ENCODE measurements around the gene PHLDA3.

Gene PHLDA3

DNA sequence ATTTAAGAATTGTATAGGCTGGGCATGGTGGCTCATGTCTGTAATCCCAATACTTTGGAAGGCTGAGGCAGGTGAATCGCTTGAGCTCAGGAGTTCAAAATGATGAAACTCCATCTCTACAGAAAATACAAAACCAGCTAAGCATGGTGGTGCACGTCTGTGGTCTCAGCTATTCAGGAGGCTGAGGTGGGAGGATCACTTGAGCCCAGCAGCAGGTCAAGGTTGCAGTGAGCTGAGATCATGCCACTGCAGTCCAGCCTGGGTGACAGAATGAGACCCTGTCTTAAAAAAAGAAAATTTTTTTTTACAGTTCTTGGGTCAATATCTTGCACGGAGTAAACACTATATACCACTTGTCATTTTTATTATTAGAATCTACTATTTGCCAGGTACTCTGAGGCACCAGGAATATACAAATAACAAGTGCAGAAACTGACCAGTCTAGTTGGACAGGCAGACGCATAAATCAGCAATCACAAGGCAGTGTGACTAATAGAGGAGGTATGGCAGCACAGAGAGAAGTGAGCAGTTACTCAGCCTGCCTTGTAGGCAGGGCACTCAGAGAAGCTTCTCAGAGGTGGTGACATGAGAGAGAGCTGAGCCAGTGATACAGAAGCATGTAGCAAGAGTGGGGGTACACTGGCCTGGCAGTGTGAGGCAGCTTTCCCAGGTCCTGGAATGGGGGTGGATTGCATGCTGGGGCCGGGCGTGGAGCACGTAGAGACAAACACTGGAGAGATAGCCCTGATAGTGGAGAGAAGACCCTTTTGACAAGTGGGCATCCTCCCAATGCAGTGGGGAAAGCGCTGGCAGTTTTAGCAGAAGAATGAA, 8.0 kb downstream of the PHLDA3 start:
- DNase-seq, result no peak

DNA sequence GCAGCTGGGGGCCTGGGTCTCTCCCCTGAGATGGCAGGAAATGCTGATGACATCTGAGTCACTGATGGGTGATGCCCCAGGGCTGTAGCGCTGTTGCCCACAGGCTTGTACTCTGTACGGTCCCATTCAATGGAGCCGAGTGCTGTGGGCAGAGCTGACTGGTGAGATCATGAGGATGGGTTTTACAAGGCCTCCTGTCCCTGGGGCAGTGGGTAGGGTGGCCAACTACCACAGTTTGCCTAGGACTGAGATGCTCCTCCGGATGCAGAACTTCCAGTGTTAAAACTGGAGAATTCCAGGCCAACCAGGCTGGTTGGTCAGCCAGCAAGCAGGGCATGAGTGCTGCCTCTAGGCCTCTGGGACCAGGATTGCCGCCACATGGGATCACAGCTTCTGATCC, 9.2 kb downstream of the PHLDA3 start:
- no peak for DNase-seq

DNA sequence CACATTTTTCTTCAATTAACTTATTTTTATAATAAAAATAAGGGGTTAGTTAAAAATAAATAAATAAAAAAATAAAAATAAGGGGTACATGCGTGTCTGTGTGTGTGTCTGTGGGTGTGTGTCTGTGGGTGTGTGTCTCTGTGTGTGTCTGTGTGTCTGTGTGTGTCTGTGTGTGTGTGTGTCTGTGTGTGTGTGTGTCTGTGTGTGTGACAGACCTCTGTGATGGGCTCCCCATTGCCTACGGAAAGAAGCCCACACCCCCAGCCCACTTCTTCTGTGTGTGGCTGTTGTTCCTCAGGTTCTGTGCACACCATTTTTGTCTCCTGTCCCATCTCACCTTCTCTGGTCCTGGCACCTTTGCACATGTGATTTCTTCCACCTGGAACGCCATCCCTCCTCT, 9.9 kb downstream of the PHLDA3 start:
- no peak for DNase-seq

DNA sequence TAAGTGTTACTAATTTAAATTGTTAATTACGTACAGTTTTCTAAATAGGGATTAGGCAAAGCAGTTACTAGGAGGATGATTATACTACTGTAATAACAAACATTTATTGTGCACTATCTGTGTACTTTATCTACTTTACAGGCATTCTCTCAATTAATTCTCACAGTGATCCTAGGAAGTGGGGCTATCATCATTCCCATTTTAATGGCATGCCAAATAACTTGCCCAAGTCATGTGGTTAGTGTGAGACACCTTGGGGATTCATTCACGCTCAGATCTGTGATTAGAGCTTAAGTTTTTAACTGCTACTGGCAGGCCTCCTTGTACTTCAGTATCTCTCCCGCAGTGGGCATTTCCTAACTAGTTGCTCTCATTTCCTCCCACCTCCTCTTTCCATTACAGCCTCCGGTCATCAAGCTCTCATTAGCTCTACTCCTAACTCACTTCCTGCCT, 11.5 kb downstream of the PHLDA3 start:
- DNase-seq, result peak; percentile 29

DNA sequence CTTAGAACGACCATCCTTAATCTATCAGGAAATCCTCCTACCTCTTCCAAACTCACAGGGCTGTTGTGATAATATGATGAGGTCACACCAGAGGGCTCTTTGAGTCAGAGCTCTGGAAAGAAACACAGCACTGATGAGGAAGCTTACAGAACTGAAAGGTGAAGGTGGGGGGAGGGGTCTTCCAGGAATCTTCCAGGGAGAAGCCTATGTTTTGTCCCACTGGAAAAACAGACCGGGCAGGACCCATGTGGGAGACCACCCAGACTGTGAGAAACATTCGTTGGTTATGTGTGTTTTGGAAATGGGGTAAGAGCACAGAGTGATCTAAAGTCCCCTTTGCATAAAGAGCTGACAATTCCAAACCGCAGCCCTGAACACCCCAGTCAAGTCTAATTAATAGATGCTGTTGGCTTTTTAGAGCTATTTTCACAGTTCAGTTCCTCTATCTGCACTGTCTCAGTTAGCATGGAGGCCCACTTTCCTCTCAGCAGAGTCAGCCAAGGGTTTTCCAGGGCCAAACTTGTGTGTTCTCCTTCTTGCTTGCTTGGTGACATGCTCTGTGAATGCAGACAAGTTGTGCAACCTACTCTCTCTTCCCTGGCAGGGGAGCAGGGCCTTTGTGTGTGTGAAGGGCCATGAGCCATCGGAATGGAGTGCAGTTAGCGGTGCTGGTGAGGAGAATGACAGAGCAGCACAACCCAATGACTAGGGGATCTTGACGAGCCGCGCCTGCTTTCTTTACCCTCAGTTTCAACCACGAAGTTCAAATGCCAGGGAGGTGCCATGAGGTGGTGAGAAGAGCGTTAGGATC, 12.3 kb downstream of the PHLDA3 start:
- no peak for DNase-seq

DNA sequence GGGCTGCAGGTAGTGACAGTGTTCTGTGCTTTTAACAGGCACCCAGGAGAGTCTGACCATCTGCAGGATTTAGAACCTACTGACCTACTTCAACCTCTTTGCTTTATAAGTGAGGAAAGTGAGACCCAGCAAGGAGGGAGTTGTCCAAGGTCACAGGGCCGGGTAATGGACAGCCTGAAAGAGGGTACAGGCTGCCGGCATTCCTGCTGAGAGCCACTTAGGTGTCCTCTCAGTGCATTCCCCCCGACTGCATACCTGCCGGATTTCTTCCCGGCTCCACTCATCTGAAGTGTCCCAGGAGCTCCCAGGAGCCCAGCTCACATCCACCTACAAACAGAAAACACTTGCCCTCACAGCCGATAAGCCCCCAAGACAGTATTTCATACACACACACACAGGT, 13.9 kb downstream of the PHLDA3 start:
- no peak for DNase-seq

DNA sequence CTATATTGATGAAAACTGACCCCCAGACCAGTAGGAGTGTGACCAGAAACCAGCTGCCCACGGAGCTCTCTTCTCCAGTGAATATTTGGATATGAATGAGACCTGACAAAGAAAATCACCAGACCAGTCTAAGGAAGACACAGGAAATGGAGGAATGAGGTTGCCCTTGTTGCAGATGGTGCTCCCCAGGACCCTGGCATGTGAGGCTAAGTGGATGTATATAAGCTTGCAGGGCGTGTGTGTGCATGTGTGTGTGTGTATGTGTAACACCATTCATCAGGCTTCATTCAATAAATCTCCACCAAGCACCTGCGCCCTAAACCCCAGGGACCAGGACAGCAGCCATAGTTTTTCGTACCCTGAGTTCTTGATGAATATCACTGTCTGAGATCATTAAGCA, 14.4 kb downstream of the PHLDA3 start:
- DNase-seq, result peak; percentile 94

DNA sequence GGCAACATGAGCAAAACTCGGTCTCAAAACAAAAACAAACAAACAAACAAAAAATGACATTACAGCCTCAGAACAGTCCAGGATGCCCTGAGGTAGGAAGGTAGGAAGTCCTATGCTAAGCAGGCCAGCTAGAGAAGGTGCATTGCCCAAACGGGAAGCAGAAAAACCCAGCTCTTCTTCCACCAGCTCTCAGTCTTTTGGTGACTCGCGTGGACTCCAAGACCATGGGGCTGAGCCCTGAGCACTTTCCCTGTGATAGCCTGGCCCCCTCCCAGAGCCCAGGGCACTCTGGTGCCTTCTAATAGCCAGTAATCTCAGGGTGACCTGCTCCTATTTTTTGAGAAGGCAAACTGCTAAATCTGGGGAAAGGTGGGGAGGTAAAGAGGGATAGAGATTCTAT, 16.1 kb downstream of the PHLDA3 start:
- DNase-seq, result no peak

DNA sequence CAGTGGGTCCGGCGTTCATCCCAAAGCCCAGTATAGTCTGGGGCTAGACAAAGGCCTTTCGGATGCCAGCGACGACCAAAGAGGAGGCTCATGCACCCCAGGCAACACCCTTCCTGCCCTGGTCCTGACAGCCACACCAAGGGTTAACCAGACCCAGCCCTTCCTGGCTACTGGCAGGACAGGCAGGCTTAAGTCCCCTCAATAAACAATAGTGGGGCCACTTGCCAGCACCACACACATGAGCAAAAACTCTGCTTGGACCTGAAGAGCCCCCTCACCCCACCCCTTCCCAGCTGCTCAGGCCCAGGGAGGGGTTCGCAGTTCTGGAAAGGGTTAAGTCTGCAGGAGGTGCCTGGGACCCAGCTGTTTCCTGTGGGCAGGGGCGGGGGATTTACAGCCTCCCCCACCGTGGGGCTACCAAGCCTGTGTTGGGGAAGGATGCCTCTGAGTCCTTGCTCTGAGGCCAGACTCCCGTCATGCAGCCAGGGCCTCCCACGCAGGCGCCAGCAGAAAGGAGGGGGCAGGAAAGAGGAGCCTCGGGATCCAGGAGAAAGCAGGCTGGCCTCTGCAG, 18.2 kb downstream of the PHLDA3 start:
- DNase-seq, result peak; percentile 80

DNA sequence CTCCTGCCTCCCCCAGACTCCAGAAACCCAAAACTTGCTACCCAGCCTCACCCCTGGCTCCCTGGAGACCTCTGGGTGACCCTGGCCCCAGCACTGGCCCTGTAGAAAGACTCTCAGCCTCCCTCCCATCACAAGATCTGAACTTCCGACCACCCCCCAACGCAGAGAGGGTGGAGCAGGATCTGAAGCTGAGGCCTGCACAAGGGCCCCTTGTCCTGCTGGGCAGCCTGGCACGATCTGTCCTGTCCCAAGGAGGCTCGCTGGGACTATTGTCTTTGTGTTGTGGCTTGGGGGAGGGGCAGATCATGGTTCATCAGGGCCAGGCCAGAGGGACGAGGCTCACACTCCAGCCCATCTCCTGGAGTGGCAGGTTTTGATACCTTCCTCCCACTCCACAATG, 20.0 kb downstream of the PHLDA3 start:
- DNase-seq, result no peak

DNA sequence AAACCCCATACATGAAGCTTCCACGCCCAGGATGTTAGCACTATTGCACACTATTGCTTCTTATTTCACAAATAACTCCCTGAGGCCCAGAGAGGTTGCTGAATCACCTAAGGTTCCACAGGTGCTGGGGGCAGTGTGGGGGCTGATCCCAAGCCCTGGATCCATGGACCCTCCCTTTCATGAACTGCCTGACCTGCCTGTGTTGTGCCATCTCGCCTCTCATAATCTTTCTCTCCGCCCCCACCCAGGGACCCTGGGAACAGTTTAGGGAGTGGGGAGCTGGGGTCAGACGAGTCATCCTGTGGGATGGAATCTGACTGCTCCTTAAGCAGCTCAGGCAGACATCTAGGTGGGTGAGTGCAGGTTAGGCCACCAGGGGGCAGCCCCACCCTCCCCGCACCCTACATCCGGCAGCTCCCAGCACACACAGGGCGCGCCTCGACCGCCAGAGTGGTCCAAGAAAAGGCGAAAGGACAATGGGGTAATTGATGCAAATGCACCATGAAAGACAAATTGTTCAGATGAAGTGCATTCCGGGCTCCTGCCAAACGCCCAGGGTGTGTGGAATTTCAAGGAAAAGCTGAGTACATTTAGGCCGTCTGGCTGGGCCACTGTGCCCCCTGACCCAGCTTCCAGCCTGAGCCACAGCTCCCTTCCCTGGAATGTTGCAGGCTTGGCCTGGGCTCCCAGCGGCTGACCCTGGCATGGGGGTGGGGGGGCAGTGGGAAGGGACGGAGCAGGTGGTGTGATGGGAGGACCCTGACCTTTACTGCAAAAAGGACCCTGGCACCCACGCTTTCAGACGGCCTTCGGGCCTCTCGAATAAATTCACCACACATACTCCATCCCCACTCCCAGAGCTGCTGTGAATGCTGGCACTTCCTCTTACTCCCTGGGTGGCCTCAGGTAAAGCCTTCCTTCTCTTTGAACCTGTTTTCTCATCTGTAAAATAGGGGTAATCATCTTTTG, 20.8 kb downstream of the PHLDA3 start:
- peak; percentile 71 for DNase-seq

DNA sequence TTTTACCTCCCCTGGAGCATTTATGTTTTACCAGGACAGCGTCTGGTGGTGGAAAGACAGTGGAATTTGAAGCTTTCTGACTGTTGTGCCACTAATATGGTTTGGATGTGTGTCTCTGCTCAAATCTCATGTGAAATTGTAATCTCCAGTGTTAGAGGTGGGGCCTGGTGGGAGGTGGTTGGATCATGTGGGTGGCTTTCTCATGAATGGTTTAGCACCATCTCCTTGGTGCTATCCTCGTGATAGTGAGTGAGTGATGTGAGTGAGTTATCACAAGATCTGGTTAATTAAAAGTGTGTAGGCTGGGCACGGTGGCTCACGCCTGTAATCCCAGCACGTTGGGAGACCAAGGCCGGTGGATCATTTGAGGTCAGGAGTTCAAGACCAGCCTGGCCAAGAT, 23.7 kb downstream of the PHLDA3 start:
- DNase-seq, result no peak

DNA sequence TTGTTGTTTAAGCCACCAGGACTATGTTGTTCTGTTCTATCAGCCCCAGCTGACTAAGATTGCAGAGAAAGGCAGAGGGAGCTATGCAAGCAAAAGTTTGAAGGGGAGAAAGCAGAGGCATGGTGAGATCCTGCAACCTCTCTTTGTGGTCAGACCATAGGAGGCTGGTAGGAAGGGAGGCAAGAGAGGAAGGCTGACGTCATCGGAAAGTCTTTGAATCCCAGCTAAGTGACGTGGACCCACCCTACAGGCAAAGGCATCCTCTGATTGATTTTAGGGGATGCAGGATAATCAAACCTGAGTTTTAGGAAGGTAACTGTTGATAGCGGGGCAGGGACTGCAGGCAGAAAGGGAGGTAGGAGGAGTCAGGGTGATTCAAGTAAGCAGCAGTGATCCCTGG, 24.2 kb downstream of the PHLDA3 start:
- no peak for DNase-seq

DNA sequence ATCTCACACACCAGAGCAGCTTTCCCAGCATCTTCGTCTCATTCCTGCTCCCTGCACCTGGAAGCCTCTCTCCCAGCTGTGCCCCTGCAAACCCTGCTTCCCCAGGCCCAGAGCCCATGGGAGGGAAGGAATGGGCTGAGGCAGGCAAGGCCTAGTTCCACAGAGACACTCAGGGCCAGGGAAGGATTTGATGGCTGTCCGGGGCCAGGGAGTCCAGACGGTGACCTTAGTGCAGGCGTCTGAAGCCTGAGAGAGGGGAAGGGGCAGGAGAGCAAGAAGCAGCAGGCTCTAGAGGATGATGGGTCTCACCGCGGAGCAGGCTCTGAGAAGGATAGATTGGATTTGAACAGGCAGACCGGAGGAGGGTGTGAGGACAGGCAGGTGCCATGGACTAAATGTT, 25.2 kb downstream of the PHLDA3 start:
- no peak for DNase-seq

DNA sequence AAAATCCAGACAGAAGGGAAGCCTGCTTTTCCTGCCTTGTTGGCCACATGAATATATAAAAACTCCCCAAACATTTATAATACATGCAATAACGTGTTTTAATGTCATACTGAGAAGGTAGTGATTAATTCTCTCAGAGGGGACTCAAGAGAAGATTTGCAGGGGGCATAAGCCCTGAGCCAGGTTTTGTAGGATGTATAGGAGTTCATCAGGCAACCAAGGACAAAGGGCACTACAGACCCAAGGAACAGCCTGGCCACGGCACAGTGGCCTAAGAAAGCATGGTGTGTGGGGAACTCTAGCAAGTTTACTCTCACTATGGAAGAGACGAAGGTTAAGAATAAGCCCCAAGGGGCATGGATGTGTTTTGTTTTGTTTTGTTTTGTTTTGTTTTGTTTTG, 32.0 kb downstream of the PHLDA3 start:
- no peak for DNase-seq

DNA sequence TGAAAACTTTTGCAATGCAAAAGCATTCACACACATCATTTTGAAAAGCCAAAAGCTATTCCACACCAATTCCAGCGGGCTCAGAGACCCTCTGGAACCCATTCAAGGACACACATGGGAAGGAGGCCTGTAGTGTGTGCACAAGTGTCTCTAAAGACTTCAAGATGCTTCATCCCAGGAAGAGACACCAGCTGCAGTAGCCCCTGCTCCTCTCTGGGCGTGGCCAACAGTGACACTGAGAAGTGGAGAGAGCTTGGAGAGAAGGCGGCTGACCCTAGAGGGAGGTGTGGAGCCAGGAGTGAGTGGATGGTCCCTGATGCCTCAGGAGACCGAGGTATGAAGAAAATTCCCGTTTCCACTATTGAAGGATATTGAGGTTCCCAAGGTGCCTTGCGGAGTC, 32.6 kb downstream of the PHLDA3 start:
- DNase-seq, result peak; percentile 68

DNA sequence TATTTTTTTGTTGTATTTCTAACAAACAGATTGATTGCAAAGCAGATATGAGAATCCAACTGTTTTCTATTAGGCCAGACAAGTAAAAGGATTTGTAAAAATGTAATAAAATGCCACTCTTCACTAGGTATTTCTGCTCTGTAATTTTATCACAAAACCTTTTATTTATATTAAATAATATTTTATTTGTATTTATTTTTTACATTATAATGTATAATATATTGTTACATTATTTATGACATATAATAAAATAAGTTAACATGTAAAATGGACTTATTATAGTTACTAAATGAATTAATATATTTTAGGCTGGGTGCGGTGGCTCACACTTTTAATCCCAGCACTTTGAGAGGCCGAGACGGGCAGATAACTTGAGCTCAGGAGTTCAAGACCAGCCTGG, 34.7 kb downstream of the PHLDA3 start:
- no peak for DNase-seq

DNA sequence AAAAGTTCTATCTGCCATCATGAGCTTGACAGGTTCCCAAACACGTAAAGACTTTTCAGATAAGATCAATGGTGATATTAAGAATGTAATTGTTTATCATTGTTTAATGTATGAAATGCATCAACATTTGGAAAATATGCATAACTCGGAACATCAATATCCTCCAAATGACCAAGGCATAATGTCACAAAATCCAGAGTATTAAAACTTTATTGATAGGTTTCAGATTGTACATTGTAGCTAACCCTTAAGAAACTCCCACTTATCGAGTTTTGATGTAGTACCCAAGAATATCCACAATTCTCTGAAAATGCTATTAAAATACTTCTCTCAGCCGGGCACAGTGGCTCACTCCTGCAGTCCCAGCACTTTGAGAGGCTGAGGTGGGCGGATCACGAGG, 35.4 kb downstream of the PHLDA3 start:
- no peak for DNase-seq

DNA sequence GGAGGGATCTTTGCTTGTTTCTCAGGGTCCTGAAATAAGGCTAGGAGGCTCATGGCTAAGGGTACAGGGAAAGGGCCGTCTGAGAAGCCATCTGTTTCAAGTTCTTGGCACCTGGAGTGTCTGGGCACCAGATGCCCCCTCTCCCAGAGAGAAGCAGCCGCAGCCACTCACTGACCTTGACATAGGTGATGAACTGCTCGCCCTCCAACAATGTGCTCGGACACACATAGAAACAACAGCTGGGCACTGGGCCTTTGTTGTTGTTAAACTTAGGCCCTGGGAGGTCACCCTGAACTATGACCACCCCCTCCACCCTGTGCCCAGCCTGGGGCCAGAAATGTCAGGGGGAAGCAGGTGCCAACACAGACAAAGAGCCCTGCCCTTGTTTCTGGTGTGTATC, 38.2 kb downstream of the PHLDA3 start:
- peak; percentile 44 for DNase-seq

DNA sequence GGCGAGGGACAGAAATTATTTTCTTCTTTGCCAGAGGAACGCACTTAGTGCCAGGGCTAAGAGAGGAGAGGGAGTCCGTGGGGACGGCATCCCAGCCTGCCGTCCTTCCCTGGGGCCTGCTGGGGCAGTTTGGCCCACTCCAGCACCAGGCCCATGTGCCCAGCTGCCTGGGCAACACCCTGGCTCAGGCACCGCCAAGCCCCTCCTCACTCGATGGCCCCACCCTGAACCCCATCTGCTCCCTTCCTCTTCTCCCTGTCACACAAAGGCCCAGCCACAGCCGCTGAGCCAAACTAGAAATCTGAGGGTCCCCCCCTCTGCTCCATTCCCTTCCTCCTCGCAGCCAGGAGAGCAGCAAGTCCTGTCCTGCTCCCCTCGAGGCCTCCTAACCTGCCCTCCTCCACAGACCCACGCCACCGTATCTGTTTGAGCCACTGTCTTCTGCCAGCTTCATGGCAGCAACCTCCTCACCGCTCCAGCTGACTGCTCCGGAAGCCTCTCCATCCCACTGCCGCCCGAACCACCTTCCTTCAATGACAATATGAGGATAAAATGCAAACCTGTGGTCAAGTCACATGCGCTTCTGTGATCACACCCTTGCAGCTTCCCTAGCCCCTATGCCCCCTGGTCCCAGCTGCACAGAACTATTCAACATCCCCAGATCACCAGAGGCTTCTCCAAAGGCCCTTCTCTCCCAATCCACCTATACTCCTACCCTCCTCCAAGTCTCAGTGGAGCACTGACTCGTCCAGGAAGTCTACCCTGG, 39.1 kb downstream of the PHLDA3 start:
- DNase-seq, result no peak

DNA sequence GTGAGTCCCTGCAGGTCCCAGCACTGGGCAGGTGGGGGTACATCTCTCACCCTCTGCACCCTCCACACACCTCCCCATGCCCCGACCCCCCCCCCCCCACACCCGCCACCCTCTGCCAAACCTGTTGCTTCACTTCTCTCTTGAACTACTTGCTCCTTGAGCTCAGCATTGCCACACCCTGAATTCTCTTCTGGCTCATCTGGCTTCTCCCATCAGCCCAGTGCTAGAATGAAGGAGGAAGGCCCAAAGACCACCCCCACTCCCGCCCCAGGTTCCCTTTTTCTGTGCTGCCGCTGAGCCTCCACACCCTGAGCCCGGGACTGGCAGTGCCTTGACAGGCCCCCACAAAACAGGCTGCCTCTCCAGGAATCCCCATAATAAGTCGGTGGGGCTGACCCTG, 41.0 kb downstream of the PHLDA3 start:
- DNase-seq, result no peak

Measured in NCI-H69 (cell line).